Motor neuron (in vitro differentiated cells): Measurements from ENCODE around the gene LRP1-AS. TPM values are rescaled to one million over a fixed set of nuclear protein-coding genes. Genes with fewer than 3 reads are reported as not detected.
A peak's percentile ranks its signal among the peaks of the same experiment; 100 is the strongest.
"Not testable (repeated sequence)": the region's sequence is repeated elsewhere in the genome, so short reads cannot be mapped to it uniquely, and the experiment has no call there.

Source experiments
- ATAC-seq, 8 experiments: fragments of 200-7000 bp; cut with Tn5 transposase; replicated peaks in 6 of 8; 2 replicates each; pipeline ENCODE4 v1.8.0; 2021; ENCODE audit warnings: mild to moderate bottlenecking in 8 of 8, moderate library complexity in 8 of 8
- H3K27ac ChIP-seq, 2 donors: fragments of 250-450 bp; sonication (Bioruptor Pico); 2 replicates each; pipeline ENCODE4 v1.9.0; 2021; ENCODE audit warnings: antibody characterized with exemption in 2 of 2, mild to moderate bottlenecking in 2 of 2, moderate library complexity in 1 of 2
- H3K4me1 ChIP-seq, 2 donors: fragments of 250-450 bp; sonication (Bioruptor Pico); replicated peaks in 1 of 2; 2 replicates each; pipeline ENCODE4 v1.6.1; 2021; ENCODE audit warnings: antibody characterized with exemption in 2 of 2, mild to moderate bottlenecking in 2 of 2, moderate library complexity in 1 of 2
- H3K4me3 ChIP-seq, 5 donors: fragments of 250-450 bp; sonication (Bioruptor Pico); 2 replicates each; pipeline ENCODE4 v1.9.0; 2021; ENCODE audit warnings: antibody characterized with exemption in 5 of 5, mild to moderate bottlenecking in 5 of 5, moderate library complexity in 4 of 5
- WGBS, 10 experiments: fragments of 450-650 bp; shearing (Covaris generic); methylation state at CpG; one replicate each; pipeline ENCODE4 v1.0.0; 2022; 5-methylcytosine and 5-hydroxymethylcytosine counted together
- in situ Hi-C, 9 experiments: fragments of 400-800 bp; cut with MboI; loops; one replicate each; pipeline ENCODE4 v1.15.0; 2021; ENCODE audit warnings: low sequenced_read_pairs in 9 of 9, low pct_unique_long_range_greater_than_20kb in 2 of 9; ENCODE audit not compliant: unreplicated experiment in 9 of 9
- total RNA-seq, 8 experiments: library from RNA; unstranded; fragments of 300-600 nt; gene quantifications; 2 replicates each; pipeline versions ENCODE4 v1.2.3 to v1.2.4, GENCODE V29; 2022

The LRP1-AS gene
- total RNA-seq, 8 experiments from 2014 or later: 0.57 to 0.81 (median 0.71) TPM; not detected in 3

GRCh38 chr12:57129889-57130288 is 17.5 kb downstream of the LRP1-AS start:
- Histone ChIP-seq H3K27ac (peak overlapping the region in 1 of 2 donors; percentile 87), H3K4me3 (peak overlapping the region; percentile 83 to 97 (median 89)), H3K4me1 (peaks cover 49 to 57% of the 10 kb centered on the region in 2 donors)
- in situ Hi-C loops: loop anchor here in 3 of 9 experiments (10.0 kb wide), 2 partner anchors 45 to 55 kb away; no protein-coding TSS in a partner anchor
- no peak for ATAC-seq

- Histone ChIP-seq H3K27ac (peak overlapping the region; percentile 87 to 91), H3K4me1 (peaks cover 46 to 54% of the 10 kb centered on the region in 2 donors), H3K4me3 (peak overlapping the region; percentile 83 to 97 (median 89))
- 67% methylated on average over 1 of the region's 12 CpGs; no CpG with 5 or more reads in 9 of the 10 experiments for WGBS, 10 experiments
- peak in 5 of 8 experiments; percentile 8 to 34 (median 26) for ATAC-seq
- in situ Hi-C loops: loop anchor here in 3 of 9 experiments (10.0 kb wide), 2 partner anchors 45 to 55 kb away; no protein-coding TSS in a partner anchor
Observed at GRCh38 chr12:57129321-57129842, 18.0 kb downstream of the LRP1-AS start.

GRCh38 chr12:57128519-57129247 is 18.7 kb downstream of the LRP1-AS start:
- ATAC-seq: peak in 7 of 8 experiments; percentile 1 to 66 (median 40)
- WGBS, 10 experiments: no CpG with 5 or more reads among the region's 35 CpGs
- Histone ChIP-seq H3K27ac (peak overlapping the region; percentile 87 to 91), H3K4me1 (peaks cover 42 to 47% of the 10 kb centered on the region in 2 donors), H3K4me3 (peak overlapping the region; percentile 83 to 97 (median 89))
- in situ Hi-C loops: loop anchor here in 3 of 9 experiments (10.0 kb wide), 2 partner anchors 46 to 56 kb away; no protein-coding TSS in a partner anchor

DNA sequence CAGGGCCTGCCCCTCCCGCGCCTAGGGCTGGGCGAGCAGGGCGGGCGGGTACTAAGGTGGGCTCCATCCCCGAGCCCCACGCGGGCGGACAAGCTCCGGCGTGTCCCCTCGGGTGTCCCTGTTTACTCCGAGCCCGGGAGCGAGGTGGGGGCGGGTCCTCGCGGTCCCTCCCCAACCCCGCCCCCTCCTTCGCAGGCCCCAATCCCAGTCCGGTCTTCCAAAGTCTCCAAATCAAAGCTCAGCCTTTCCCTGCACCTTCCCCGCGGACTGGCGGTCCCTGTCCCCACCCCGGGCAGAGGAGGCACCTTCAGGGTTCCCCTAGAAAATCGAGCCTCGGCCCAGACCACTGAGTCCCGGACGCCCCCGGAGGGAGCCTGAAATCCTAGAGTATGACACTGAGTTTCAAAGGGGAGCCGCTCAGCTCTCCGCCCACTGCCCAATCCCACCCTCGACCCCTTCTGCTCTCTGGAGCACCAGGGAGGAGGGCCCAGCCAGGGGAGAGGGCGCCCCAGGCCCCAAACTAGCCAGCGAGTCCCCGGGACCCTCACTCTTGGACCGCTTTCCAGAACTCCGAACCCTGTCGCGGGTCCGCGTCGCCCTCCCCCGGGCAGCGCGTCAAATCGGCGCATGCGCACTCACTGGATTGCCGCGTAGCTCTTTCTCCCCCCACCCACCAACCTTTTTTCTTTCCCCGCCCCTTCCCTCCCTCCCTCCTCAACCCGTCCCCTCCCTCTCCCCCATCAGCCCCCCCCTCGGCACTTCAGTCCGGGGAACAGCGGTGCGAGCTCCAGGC is 19.5 kb downstream of the LRP1-AS start, which contains the start of gene LRP1:
Gene LRP1 (plus strand): TSS at position 758 of the 793 bp plus-strand sequence. CDS start 482 bp downstream, outside the sequence.
- WGBS, 10 experiments: 0% methylated on average over 4 of the region's 57 CpGs; no CpG with 5 or more reads in 9 of the 10 experiments
- peak; percentile 55 to 83 (median 66) for ATAC-seq
- in situ Hi-C loops: loop anchor here in 3 of 9 experiments (10.0 kb wide), 2 partner anchors 47 to 57 kb away; no protein-coding TSS in a partner anchor

GRCh38 chr12:57127101-57127725 is 20.2 kb downstream of the LRP1-AS start:
- peak; percentile 26 to 53 (median 42) for ATAC-seq
- H3K4me3 ChIP-seq: peak overlapping the region; percentile 83 to 97 (median 89)
- 0 to 53% (median 9%) methylated on average over 2 to 15 of the region's 26 CpGs; no CpG with 5 or more reads in 1 of the 10 experiments for WGBS, 10 experiments
- H3K4me1 ChIP-seq: peaks cover 30 to 32% of the 10 kb centered on the region in 2 donors
- in situ Hi-C loops: loop anchor here in 3 of 9 experiments (10.0 kb wide), 2 partner anchors 48 to 58 kb away; no protein-coding TSS in a partner anchor
- H3K27ac ChIP-seq: peak overlapping the region; percentile 87 to 91

More for the DNA sequence above, 19.5 kb downstream of the LRP1-AS start, which contains the start of gene LRP1:
- peak within 1 kb of the TSS; percentile 83 to 97 (median 89) for H3K4me3 ChIP-seq
- H3K27ac ChIP-seq: peak within 1 kb of the TSS; percentile 87 to 91
- H3K4me1 ChIP-seq: peaks cover 37 to 39% of the 10 kb centered on the region in 2 donors

GRCh38 chr12:57126561-57126960 is 20.9 kb downstream of the LRP1-AS start:
- Histone ChIP-seq H3K4me3 (no peak overlapping the region), H3K27ac (no peak overlapping the region), H3K4me1 (peaks cover 23 to 25% of the 10 kb centered on the region in 2 donors)
- in situ Hi-C loops: loop anchor here in 3 of 9 experiments (10.0 kb wide), 2 partner anchors 48 to 58 kb away; no protein-coding TSS in a partner anchor
- ATAC-seq: no peak
- 35 to 71% (median 60%) methylated on average over 1 to 6 of the region's 7 CpGs; no CpG with 5 or more reads in 1 of the 10 experiments for WGBS, 10 experiments

DNA sequence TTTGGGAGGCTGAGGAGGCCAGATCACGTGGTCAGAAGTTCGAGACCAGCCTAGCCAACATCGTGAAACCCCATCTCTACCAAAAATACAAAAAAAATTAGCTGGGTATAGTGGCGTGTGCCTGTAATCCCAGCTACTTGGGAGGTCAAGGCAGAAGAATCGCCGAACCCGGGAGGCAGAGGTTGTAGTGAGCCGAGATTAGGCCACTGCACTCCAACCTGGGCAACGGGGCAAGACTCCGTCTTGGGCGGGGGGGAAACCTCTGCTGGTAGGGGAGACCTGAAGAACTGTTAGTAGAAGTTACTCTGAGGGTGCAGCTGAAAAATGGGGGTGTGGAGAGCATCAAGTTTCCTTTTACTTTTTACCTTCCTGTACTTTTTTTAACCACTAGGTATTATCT is 21.4 kb downstream of the LRP1-AS start:
- no peak overlapping the region for H3K4me3 ChIP-seq
- 76 to 100% (median 92%) methylated on average over 1 to 10 of the region's 11 CpGs; no CpG with 5 or more reads in 4 of the 10 experiments for WGBS, 10 experiments
- ATAC-seq: no peak
- peaks cover 18 to 20% of the 10 kb centered on the region in 2 donors for H3K4me1 ChIP-seq
- no peak overlapping the region for H3K27ac ChIP-seq
- in situ Hi-C loops: loop anchor here in 3 of 9 experiments (10.0 kb wide), 2 partner anchors 49 to 59 kb away; no protein-coding TSS in a partner anchor

DNA sequence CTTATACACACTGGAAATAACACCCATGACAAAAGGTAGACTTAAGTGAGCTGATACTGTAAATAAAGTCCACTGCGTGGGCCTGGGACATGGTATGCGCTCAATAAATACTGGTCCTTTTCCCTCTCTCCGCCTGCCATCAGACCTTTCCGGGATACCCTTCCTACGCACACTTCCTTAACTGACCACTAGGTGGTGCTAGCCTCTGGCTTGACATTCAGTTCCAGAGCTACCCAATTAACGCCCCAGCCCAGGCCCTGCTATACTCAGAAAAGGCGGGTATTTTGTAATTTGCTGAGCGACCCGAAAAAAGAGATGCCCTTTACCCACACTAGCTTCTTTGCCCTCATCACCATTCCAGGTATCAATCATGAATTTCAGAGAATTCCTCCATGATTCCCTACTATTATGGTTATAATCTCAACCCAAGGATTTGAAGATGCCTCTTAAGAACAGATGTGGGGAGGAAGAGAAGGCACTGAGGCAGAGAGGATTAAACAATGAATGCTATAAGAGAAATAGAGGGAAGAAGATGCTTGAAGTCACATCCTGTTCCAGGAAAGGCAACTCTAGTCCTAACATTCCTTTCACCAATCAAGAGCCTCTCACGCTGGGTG is 23.1 kb downstream of the LRP1-AS start:
- peaks cover 5 to 6% of the 10 kb centered on the region in 2 donors for H3K4me1 ChIP-seq
- WGBS, 10 experiments: 0 to 33% (median 20%) methylated on average over 1 to 7 of the region's 10 CpGs; no CpG with 5 or more reads in 5 of the 10 experiments
- in situ Hi-C loops: loop anchor here in 3 of 9 experiments (10.0 kb wide), 2 partner anchors 50 to 60 kb away; no protein-coding TSS in a partner anchor
- no peak overlapping the region for H3K27ac ChIP-seq
- ATAC-seq: peak in 3 of 8 experiments; percentile 11 to 43 (median 12)
- H3K4me3 ChIP-seq: no peak overlapping the region

DNA sequence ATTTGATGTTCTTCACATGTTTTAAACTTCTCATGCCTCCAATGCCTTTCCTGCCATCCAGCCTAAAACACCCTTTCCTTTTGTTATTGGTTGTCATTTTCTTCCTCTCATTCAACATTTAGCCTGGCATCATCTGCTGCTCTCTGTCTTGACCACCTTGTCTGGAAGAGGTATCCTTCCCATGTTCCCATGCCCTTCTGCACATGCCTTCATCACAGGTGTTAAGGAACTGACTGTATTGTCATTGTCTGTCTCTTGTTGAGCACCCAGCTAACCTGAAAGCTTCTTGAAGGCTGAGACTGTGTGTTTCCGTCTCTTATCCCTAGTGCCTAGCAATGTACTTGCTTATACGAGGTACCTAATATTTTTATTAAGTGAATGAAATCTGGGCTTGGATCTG is 23.6 kb downstream of the LRP1-AS start:
- Histone ChIP-seq H3K27ac (no peak overlapping the region), H3K4me3 (no peak overlapping the region), H3K4me1 (peaks cover 5 to 6% of the 10 kb centered on the region in 2 donors)
- WGBS, 10 experiments: 0 to 80% (median 50%) methylated on average over 1 to 2 of the region's 2 CpGs; no CpG with 5 or more reads in 3 of the 10 experiments
- in situ Hi-C loops: loop anchor here in 3 of 9 experiments (10.0 kb wide), 2 partner anchors 51 to 61 kb away; no protein-coding TSS in a partner anchor
- no peak for ATAC-seq

- in situ Hi-C loops: loop anchor here in 3 of 9 experiments (10.0 kb wide), 2 partner anchors 54 to 64 kb away; no protein-coding TSS in a partner anchor
Observed at GRCh38 chr12:57120718-57121117, 26.7 kb downstream of the LRP1-AS start.

More at GRCh38 chr12:57120718-57121117, 26.7 kb downstream of the LRP1-AS start:
- not testable (repeated sequence) for H3K27ac ChIP-seq, H3K4me1 ChIP-seq, H3K4me3 ChIP-seq, ATAC-seq
- WGBS, 10 experiments: 20 to 100% (median 88%) methylated on average over 1 to 10 of the region's 11 CpGs
